HG03460 (cell line): ENCODE results near the gene ZNF217.
"Not testable (repeated sequence)": the region's sequence is repeated elsewhere in the genome, so short reads cannot be mapped to it uniquely, and the experiment has no call there.

Source experiments
- ATAC-seq: cut with Tn5 transposase; IDR thresholded peaks from one replicate; pipeline ENCODE4 v1.9.1; 2021; ENCODE audit not compliant: unreplicated experiment

Gene ZNF217

DNA sequence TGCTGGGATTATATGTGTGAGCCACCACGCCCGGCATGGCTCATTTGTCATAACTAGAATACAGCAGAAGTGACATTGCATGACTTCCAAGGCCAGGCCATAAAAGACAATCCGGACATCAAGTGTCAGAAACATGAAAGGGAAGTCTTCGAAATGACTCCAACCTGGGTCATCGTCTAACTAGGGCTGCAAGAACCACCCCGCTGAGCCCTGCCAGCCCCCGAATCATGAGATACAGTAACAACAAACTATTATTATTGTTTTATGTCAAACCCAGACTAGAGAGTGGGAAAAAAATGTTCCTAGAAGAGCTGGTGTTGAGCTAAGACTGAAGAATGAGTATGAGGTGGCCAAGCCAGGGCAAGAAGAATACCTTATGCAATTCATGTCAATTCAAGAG is 59.6 kb downstream of the ZNF217 start:
- ATAC-seq: no peak

GRCh38 chr20:53533500-53533899 is 60.1 kb downstream of the ZNF217 start:
- no peak for ATAC-seq

DNA sequence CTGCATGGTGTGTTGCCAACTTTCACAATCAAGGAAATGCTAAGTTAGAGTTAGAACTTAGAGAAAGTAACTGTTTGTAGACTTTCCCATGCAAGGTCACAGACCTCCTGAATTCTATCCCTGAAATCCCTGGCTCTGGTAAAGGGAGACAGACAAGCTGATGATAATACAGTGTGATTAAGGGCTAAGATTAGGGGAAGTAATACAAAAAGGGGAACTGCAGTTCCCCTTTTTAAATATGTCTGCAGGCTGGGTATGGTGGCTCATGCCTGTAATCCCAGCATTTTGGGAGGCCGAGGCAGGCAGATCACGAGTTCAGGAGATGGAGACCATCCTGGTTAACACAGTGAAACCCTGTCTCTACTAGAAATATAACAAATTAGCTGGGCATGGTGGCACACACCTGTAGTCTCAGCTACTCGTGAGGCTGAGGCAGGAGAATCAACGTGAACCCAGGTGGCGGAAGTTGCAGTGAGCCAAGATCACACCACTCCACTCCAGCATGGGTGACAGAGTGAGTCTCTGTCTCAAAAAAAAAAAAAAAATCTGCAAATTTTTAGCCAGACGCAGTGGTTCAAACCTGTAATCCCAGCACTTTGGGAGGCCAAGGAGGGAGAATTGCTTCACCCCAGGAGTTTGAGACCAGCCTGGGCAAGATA is 60.9 kb downstream of the ZNF217 start:
- not testable (repeated sequence) for ATAC-seq

DNA sequence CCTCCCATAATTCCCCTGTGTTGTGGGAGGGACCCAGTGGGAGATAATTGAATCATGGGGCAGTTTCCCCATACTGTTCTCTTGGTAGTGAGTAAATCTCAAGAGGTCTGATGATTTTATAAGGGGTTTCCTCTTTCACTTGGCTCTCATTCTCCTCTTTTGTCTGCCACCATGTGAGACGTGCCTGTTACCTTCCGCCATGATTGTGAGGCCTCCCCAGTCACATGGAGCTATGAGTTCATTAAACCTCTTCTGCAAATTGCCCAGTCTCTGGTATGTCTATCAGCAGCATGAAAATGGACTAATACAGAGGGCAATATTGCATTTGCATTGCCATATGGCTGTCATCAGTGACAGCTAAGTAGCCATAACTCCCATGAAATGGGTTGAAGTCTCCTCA is 63.2 kb downstream of the ZNF217 start:
- ATAC-seq: no peak

GRCh38 chr20:53529658-53530057 is 64.0 kb downstream of the ZNF217 start:
- ATAC-seq: no peak

DNA sequence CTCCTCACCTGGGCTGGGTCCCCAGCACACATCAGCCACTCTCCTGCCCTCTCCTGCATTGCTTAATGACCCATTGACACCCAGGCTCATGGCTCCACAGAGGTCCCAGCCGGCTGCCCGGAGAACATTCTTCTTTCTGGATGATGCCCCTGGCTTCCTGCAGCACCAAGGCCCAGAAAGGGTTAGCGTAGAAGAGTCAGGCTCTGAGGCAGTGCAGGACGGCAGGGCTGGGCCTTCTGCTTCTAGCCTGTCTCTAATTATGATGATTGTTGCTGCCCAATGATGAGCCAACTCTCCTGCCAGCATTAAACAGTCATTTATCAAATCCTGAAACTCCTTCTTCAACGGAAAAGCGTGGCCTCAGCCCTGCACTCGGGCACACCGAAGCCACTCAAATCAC is 66.4 kb downstream of the ZNF217 start:
- no peak for ATAC-seq

- no peak for ATAC-seq
Measured at GRCh38 chr20:53524589-53525312, 68.9 kb downstream of the ZNF217 start.

DNA sequence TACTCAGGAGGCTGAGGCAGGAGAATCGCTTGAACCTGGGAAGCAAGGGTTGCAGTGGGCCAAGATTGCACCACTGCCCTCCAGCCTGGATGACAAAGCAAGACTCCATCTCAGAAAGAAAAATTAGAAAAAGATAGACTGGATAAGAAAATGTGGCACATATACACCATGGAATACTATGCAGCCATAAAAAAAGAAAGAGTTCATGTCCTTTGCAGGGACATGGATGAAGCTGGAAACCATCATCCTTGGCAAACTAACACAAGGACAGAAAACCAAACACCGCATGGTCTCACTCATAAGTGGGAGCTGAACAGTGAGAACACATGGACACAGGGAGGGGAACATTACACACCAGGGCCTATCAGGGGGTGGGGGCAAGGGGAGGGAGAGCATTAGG is 70.0 kb downstream of the ZNF217 start:
- ATAC-seq: not testable (repeated sequence)

DNA sequence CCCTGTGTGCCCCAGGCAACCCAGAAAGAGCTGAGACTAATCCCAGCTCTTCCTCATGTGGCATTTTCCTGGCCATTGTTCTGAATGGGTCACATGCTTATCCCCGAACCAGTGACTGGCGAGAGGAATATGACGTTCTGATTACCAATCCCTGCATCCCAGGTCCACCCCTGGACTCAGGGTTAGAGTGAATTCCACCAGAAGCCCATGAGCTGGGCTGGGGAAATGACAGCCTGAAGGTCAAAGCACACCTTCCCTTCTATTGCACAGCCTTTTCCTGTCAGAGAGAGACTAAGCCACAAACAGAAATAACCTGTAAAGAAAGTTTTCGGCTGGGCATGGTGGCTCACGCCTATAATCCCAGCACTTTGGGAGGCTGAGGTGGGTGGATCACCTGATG is 70.9 kb downstream of the ZNF217 start:
- no peak for ATAC-seq

GRCh38 chr20:53522026-53522425 is 71.6 kb downstream of the ZNF217 start:
- ATAC-seq: no peak

GRCh38 chr20:53521421-53521820 is 72.2 kb downstream of the ZNF217 start:
- not testable (repeated sequence) for ATAC-seq

- ATAC-seq: no peak
Measured at GRCh38 chr20:53517146-53517545, 76.5 kb downstream of the ZNF217 start.
